Astrocyte of the cerebellum (primary cell): Measurements from ENCODE around the gene FAM107B.

Source experiments
- DNase-seq: peaks from one replicate; pipeline ENCODE4 v3.0.0-alpha.2; 2011; ENCODE audit warnings: low read depth
- H3K4me3 ChIP-seq: 2 replicates; pipeline ENCODE4 v1.5.1; 2011; ENCODE audit warnings: mild to moderate bottlenecking, low read depth, low read length, moderate library complexity
- in situ Hi-C: cut with HindIII; loops from 2 replicates; pipeline ENCODE4 v1.10.0; 2017; ENCODE audit warnings: low sequenced_read_pairs
- TF ChIP-seq, protein P1 (sequence below): IDR thresholded peaks from 2 replicates; pipeline ENCODE4 v1.5.1; 2012; ENCODE audit warnings: low read length, low read depth, moderate library complexity, mild to moderate bottlenecking; ENCODE audit errors: missing control alignments

Gene FAM107B

DNA sequence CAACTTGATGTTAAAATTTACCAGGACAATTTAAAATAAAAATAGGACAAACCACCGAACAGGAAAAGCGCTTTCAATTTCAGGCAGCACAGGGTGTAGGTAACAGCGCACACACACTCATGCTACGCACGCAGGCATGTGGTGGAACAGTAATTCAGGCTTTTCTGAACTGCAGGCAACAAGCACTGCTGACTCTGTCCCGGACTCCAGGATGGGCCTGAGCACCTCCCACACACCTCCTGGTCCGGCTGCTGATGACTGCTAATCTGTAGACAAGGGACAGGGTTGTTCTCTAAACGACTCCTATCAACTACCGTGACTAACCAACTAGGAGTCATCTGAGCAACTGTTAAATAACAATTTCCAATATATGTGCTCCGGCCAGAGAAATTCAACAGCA is 251.4 kb downstream of the FAM107B start:
- in situ Hi-C loops = no loop called here
- H3K4me3 ChIP-seq = no peak overlapping the region
- TF ChIP-seq, protein P1, sequence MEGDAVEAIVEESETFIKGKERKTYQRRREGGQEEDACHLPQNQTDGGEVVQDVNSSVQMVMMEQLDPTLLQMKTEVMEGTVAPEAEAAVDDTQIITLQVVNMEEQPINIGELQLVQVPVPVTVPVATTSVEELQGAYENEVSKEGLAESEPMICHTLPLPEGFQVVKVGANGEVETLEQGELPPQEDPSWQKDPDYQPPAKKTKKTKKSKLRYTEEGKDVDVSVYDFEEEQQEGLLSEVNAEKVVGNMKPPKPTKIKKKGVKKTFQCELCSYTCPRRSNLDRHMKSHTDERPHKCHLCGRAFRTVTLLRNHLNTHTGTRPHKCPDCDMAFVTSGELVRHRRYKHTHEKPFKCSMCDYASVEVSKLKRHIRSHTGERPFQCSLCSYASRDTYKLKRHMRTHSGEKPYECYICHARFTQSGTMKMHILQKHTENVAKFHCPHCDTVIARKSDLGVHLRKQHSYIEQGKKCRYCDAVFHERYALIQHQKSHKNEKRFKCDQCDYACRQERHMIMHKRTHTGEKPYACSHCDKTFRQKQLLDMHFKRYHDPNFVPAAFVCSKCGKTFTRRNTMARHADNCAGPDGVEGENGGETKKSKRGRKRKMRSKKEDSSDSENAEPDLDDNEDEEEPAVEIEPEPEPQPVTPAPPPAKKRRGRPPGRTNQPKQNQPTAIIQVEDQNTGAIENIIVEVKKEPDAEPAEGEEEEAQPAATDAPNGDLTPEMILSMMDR = no peak
- no peak for DNase-seq

GRCh38 chr10:14519785-14520184 is 254.9 kb downstream of the FAM107B start:
- no peak overlapping the region for H3K4me3 ChIP-seq
- TF ChIP-seq, protein P1 = no peak
- DNase-seq = no peak
- in situ Hi-C loops = no loop called here

DNA sequence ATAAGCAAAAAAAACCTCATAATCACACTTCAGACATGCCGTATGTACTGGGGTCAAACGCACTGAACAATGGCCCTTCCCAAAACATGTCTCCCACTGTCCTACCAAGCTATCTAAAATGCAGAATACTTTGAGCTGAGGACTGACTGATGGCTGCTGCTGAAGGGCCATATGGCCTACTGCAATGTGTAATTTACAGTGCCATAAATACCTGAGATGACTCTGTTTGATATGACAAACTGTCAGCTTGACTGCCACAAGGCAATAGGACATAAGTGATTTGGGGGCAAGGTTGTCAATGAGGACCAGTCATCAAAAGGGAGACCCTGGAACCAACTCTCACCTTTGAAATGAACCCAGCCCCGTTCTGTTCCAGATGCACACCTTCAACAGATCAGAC is 256.5 kb downstream of the FAM107B start:
- in situ Hi-C loops = no loop called here
- no peak for DNase-seq
- TF ChIP-seq, protein P1 = no peak
- H3K4me3 ChIP-seq = no peak overlapping the region

DNA sequence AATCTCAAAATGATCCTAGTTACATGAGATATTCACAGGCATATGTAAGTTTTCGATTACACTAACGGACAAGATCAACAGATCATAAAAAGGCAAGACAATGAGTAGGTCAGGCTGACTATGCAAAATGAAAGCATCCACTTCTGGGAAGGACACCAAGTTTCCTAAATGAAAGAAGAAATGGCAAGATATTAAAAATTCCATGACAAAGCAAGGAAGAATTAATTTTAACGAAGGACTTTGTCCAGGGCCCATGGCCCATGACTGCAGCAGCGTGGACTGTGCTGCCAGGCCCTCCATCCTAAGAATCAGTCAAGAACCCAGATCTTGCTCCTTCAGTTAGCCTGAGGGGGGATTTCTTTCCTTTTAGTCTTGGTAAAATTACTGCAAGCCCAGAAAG is 261.6 kb downstream of the FAM107B start:
- TF ChIP-seq, protein P1 = no peak
- DNase-seq = no peak
- in situ Hi-C loops = no loop called here
- no peak overlapping the region for H3K4me3 ChIP-seq

DNA sequence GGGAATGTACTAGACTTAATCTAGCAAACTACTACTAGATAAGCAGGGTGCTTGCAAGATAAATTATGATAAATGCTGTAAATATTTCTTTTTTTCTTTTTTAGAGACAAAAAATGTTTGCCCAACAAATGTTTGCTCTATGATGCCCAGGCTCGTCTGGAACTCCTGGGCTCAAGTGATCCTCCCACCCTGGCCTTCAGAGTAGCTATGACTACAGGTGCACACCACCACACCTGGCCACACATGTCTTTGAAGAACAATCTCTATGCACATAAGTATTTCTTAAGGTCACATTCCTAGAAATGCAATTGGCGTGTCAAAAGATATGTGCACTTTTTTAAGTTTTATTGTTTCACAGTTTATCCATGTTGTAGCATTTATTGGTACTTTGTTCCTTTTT is 264.4 kb downstream of the FAM107B start:
- in situ Hi-C loops = no loop called here
- TF ChIP-seq, protein P1 = no peak
- DNase-seq = no peak
- no peak overlapping the region for H3K4me3 ChIP-seq

- no peak overlapping the region for H3K4me3 ChIP-seq
- in situ Hi-C loops = no loop called here
- no peak for DNase-seq
- TF ChIP-seq, protein P1 = no peak
These were observed 266.0 kb downstream of the FAM107B start for GRCh38 chr10:14508725-14509124.

DNA sequence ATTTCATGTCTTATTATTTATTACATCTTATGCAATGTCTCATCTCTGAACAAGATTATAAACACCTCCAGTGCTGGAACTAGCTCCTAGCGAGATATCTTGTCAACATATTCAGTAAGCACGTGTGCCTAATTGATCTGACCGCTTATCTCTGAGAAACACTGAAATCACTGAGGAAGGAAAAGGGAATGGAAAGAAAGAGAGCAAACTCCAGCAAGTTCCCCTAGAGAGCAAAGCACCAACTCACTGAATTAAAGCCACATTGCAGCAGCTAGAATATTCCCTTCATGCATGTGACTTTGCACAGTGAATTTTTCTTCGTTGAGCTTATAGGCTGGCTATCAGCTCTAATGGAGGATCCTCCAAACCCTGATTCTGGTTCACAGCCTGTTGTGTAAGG is 266.9 kb downstream of the FAM107B start:
- no peak overlapping the region for H3K4me3 ChIP-seq
- TF ChIP-seq, protein P1 = no peak
- no peak for DNase-seq
- in situ Hi-C loops = no loop called here
